Progenitor cell of endocrine pancreas (in vitro differentiated cells): ENCODE measurements around the gene KRTAP5-4. TPM values are rescaled to one million over a fixed set of nuclear protein-coding genes. Genes with fewer than 3 reads are reported as not detected.
"Not testable (repeated sequence)": the region's sequence is repeated elsewhere in the genome, so short reads cannot be mapped to it uniquely, and the experiment has no call there.

Source experiments
- DNase-seq: peaks from one replicate; pipeline ENCODE4 v3.0.0; 2021; ENCODE audit warnings: low spot score; ENCODE audit not compliant: unreplicated experiment
- H3K27ac Mint-ChIP-seq: 2 replicates; pipeline ENCODE4 v1.8.0; 2021; ENCODE audit warnings: mild to moderate bottlenecking, moderate library complexity, mixed read lengths
- H3K27me3 Mint-ChIP-seq: 2 replicates; pipeline ENCODE4 v1.8.0; 2021; ENCODE audit warnings: mixed read lengths
- H3K36me3 Mint-ChIP-seq: 2 replicates; pipeline ENCODE4 v1.8.0; 2022; ENCODE audit warnings: mixed read lengths; ENCODE audit not compliant: insufficient read depth
- H3K4me1 Mint-ChIP-seq: 2 replicates; pipeline ENCODE4 v1.8.0; 2021; ENCODE audit warnings: low read depth, mixed read lengths
- H3K4me3 Mint-ChIP-seq: 2 replicates; pipeline ENCODE4 v1.8.0; 2021; ENCODE audit warnings: low read depth, mild to moderate bottlenecking, moderate library complexity, mixed read lengths
- H3K9me3 Mint-ChIP-seq: 2 replicates; pipeline ENCODE4 v1.8.0; 2021; ENCODE audit warnings: low read depth, mixed read lengths
- total RNA-seq: library from RNA; stranded (reverse); gene quantifications from 2 replicates; pipeline ENCODE4 v1.2.1, GENCODE V29; 2021
- TF ChIP-seq, protein P1 (sequence below): fragments of 200-600 bp; sonication (generic); IDR thresholded peaks from one replicate; pipeline ENCODE4 v1.5.0; 2021; ENCODE audit warnings: antibody characterized with exemption, mild to moderate bottlenecking; ENCODE audit not compliant: unreplicated experiment

Gene KRTAP5-4
- total RNA-seq, 1 donor from 2014 or later = not detected

DNA sequence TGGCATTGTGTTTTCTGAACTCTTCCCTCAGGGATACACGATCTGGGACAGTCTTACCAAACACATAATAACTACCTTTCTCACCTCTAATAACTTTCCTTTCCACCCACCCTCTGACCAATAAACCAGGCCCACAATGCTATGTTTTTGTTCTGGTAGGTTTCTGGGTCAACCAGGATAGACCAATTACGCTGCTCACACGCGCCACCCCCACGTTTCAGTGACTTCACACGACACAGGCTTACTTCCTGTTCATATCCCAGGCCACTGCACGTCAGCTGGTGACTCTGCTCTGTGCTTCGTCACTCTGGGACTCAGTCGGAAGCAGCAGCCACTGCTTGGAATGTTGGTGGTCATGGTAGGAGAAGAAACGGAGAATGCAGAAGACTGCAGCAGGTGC, 2.5 kb downstream of the KRTAP5-4 start:
- no peaks in the 10 kb centered on the region for H3K4me1 Mint-ChIP-seq
- H3K9me3 Mint-ChIP-seq = peaks cover 10% of the 10 kb centered on the region
- TF ChIP-seq, protein P1, sequence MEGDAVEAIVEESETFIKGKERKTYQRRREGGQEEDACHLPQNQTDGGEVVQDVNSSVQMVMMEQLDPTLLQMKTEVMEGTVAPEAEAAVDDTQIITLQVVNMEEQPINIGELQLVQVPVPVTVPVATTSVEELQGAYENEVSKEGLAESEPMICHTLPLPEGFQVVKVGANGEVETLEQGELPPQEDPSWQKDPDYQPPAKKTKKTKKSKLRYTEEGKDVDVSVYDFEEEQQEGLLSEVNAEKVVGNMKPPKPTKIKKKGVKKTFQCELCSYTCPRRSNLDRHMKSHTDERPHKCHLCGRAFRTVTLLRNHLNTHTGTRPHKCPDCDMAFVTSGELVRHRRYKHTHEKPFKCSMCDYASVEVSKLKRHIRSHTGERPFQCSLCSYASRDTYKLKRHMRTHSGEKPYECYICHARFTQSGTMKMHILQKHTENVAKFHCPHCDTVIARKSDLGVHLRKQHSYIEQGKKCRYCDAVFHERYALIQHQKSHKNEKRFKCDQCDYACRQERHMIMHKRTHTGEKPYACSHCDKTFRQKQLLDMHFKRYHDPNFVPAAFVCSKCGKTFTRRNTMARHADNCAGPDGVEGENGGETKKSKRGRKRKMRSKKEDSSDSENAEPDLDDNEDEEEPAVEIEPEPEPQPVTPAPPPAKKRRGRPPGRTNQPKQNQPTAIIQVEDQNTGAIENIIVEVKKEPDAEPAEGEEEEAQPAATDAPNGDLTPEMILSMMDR = no peak
- peaks cover 56% of the 10 kb centered on the region for H3K27me3 Mint-ChIP-seq
- no peaks in the 10 kb centered on the region for H3K36me3 Mint-ChIP-seq
- DNase-seq = no peak
- no peak overlapping the region for H3K27ac Mint-ChIP-seq
- no peak overlapping the region for H3K4me3 Mint-ChIP-seq

DNA sequence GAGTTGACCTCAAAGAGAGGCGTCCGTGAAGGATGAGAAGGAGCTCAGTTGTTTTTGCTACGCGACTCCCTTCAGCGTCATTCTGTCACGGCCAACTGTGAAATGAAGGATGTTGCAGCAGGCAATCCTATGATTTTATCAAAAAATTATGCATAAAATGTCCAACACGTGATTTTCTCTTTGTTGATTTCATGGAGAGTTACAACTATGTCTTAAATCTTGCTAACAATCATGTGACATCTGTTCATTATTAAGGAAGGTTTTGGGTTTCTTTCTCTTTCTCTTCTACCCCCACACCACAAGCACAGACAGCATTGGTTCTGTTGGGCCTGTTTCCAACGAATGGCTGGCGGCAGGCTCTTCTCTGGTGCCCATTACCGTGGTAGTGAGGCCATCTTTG, 3.7 kb downstream of the KRTAP5-4 start:
- Mint-ChIP-seq H3K4me3 (no peak overlapping the region), H3K4me1 (no peaks in the 10 kb centered on the region), H3K36me3 (no peaks in the 10 kb centered on the region), H3K27ac (no peak overlapping the region), H3K9me3 (peaks cover 10% of the 10 kb centered on the region), H3K27me3 (peaks cover 48% of the 10 kb centered on the region)
- DNase-seq = no peak
- TF ChIP-seq, protein P1 = no peak

DNA sequence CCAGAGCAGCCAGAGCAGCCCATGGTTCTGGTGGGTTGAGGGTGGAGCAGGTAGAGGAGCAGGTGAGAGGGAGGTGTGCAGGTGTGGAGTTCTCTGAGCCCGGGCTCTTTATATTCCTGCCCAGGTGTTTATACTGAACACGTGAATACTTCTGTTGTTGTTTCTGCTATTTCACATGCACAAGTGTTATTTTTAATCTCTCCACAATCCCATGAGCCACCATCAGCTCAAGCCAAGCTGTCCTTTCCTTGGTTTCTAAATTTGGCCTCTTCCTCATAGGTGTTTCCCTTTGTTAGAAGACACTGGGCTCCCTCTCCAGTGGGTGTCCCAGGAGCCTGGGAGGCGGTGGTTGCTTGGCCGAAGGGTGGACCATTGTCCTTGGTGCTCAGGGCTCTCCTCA, 13.6 kb downstream of the KRTAP5-4 start, which contains the start of gene KRTAP5-3:
KRTAP5-3 (minus strand) TSS at position 101 of the 400 bp plus-strand sequence; CDS start at position 23, 78 bp downstream.
- no peaks in the 10 kb centered on the region for H3K4me1 Mint-ChIP-seq
- DNase-seq = no peak
- no peak within 1 kb of the TSS for H3K27ac Mint-ChIP-seq
- TF ChIP-seq, protein P1 = no peak
- H3K36me3 Mint-ChIP-seq = no peaks in the 10 kb centered on the region
- peaks cover 33% of the 10 kb centered on the region for H3K27me3 Mint-ChIP-seq
- peaks cover 7% of the 10 kb centered on the region for H3K9me3 Mint-ChIP-seq
- no peak within 1 kb of the TSS for H3K4me3 Mint-ChIP-seq

DNA sequence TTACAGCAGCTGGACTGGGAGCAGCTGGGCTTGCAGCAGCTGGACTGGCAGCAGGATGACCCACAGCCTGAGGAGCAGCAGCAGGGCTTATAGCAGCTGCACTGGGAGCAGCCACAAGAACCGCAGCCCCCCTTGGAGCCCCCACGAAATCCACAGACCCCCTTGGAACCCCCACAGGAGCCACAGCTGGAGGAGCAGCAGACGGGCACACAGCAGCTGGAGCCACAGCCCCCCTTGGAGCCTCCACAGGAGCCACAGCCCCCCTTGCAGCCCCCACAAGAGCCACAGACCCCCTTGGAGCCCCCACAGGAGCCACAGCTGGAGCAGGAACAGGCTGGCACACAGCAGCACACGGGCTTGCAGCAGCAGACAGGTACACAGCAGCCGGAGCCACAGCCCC, 14.0 kb downstream of the KRTAP5-4 start:
- not testable (repeated sequence) for H3K4me1 Mint-ChIP-seq, H3K4me3 Mint-ChIP-seq, H3K27ac Mint-ChIP-seq, DNase-seq, H3K9me3 Mint-ChIP-seq, H3K36me3 Mint-ChIP-seq
- H3K27me3 Mint-ChIP-seq = peaks cover 37% of the 10 kb centered on the region

DNA sequence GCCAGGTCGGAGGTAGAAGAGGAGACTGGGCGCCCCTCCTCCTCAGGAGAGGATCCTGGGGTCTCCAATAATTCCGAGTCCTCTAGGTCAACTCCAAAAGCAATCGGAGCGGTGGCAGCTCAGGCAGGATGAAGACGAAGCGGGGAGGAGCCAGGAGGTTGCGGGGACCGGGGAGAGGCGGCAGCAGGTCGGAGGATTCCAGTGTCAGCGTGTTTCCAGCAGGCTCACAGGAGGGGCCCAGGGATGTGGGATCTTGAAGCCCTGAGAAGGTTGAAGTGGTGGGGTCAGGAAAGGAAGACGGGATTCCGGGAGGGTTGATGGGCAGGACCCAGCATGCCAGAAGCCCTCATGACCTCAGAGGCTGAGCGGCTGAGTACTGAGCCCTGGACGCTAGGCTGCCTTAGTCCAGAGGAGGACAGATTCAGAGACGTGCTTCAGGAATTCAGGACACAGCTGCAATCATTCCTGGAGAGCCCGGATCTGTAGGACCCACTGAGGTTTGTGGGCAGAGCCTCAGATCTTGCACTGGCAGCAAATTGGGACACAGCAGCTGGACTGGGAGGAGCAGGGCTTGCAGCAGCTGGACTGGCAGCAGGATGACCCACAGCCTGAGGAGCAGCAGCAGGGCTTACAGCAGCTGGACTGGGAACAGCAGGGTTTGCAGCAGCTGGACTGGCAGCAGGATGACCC, 14.6 kb downstream of the KRTAP5-4 start:
- Mint-ChIP-seq H3K4me3 (peak overlapping the region; percentile 50), H3K27me3 (peaks cover 40% of the 10 kb centered on the region)
- DNase-seq, H3K27ac Mint-ChIP-seq, H3K9me3 Mint-ChIP-seq, H3K4me1 Mint-ChIP-seq, H3K36me3 Mint-ChIP-seq: not testable (repeated sequence)

DNA sequence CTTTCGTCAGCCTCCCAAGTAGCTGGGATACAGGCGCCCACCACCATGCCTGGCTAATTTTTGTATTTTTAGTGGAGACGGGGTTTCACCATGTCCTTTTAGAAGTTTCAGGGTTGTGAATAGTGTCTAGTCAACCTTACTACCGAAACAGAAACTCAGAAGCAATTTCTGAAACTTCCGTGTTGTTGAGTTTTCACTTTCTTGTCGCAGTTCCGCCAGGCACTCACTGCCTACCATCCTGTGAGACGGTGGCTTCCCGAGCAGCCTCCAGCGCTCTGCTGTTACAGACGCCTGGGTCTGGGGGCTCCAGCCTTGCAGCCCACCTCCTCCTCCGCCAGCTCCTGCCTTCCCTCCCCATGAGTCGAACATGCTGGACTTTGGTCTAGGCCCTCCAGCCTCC, 16.0 kb downstream of the KRTAP5-4 start:
- H3K4me3 Mint-ChIP-seq, H3K4me1 Mint-ChIP-seq, H3K36me3 Mint-ChIP-seq, DNase-seq, H3K27ac Mint-ChIP-seq, H3K9me3 Mint-ChIP-seq: not testable (repeated sequence)
- H3K27me3 Mint-ChIP-seq = peaks cover 41% of the 10 kb centered on the region

DNA sequence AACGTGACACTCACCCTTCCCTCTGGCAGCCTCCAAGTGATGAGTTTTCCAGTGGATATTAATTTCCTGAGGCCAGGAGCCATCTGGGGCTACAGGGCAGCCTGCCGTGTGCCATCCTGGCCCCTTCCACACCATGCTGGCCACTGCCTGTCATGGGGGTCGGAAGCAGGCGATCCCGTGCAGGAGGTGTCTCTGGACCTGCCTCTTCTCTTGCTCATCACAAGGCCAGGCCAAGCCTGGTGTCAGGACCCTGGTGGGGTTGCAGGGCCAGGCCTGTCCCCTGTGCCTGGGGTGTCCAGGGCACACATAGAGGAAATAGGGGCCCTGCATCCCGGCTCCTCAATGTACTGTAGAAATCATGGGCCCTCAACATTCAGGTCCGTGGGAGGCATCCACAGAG, 17.2 kb downstream of the KRTAP5-4 start:
- Mint-ChIP-seq H3K4me1 (no peaks in the 10 kb centered on the region), H3K9me3 (no peaks in the 10 kb centered on the region), H3K4me3 (no peak overlapping the region), H3K27me3 (peaks cover 44% of the 10 kb centered on the region), H3K36me3 (no peaks in the 10 kb centered on the region), H3K27ac (no peak overlapping the region)
- DNase-seq = no peak
- TF ChIP-seq, protein P1 = no peak
